ENCODE measurements around the gene IFNW1.
"Not testable (repeated sequence)": the region's sequence is repeated elsewhere in the genome, so short reads cannot be mapped to it uniquely, and the experiment has no call there.

The IFNW1 gene

DNA sequence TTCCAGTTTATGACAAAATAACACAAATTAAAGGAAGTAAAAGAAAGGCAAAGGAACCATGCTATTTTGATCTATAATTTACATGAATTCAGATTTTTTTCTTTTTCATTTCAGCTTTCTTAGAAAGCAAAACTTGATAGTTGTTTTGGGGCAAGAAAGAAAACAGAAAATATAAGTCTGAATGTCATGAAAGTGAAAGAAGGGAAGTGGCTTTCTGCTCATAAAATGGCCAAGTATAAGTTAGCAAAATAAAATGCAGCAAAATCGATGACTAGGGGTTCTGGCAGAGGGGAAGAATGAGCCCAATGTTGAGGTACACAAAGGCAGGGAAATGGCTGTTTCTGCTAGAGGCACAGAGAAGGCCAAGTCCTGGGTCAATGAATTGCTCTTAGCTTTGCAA is 3.0 kb upstream of the IFNW1 start:
- H3K27ac ChIP-seq (replicated peaks; ENCODE audit: low read length), result no peak overlapping the region
- no peak overlapping the region for H2BK120ac ChIP-seq (ENCODE audit: low read depth, low read length)
- no peak overlapping the region for H2AK5ac ChIP-seq (ENCODE audit: low read depth, low read length)
- no peak overlapping the region for H2BK5ac ChIP-seq (ENCODE audit: low read length)
- no peak overlapping the region for H3K4me3 ChIP-seq (ENCODE audit: low read length in 2 of 2)
- no peak overlapping the region for H3K23ac ChIP-seq (ENCODE audit: low read depth, low read length, poor library complexity)
- H3K79me1 ChIP-seq (ENCODE audit: low read depth, low read length), result no peaks in the 10 kb centered on the region
- H3K9me3 ChIP-seq (replicated peaks in 1 of 2; ENCODE audit: control insufficient read depth in 2 of 2, insufficient read depth in 1 of 2, low read depth in 1 of 2, low read length in 2 of 2), result no peaks in the 10 kb centered on the region
- DNase-seq (ENCODE audit: low spot score), result no peak
- H2BK12ac ChIP-seq (ENCODE audit: low read length), result no peak overlapping the region
- H3K14ac ChIP-seq (ENCODE audit: low read length), result no peak overlapping the region
- no peak overlapping the region for H3K4ac ChIP-seq (ENCODE audit: low read length)
- no peak overlapping the region for H3K4me2 ChIP-seq (ENCODE audit: insufficient read depth, low read length, poor library complexity, severe bottlenecking)
- WGBS, 2 donors (ENCODE audit: extremely low coverage in 2 of 2, insufficient read length in 2 of 2, insufficient replicate concordance in 1 of 2), result no CpG with 5 or more reads among the region's 1 CpG
- no peak overlapping the region for H4K8ac ChIP-seq (ENCODE audit: low read depth, low read length)
- H3K36me3 ChIP-seq (replicated peaks in 1 of 2; ENCODE audit: control insufficient read depth in 2 of 2, insufficient read depth in 2 of 2, low read length in 2 of 2), result no peaks in the 10 kb centered on the region
- no peak overlapping the region for H3K9ac ChIP-seq (ENCODE audit: low read depth, low read length, poor library complexity)
- H3K27me3 ChIP-seq (ENCODE audit: control insufficient read depth in 3 of 3, insufficient read depth in 3 of 3, low read depth in 1 of 3, low read length in 3 of 3), result no peaks in the 10 kb centered on the region
- H2BK15ac ChIP-seq (ENCODE audit: low read length), result no peak overlapping the region
- H2AFZ ChIP-seq (ENCODE audit: low read length), result no peak overlapping the region
- H4K91ac ChIP-seq (ENCODE audit: low read depth, low read length, poor library complexity), result no peak overlapping the region
- no peak overlapping the region for H3K18ac ChIP-seq (ENCODE audit: low read length)
- no peaks in the 10 kb centered on the region for H3K4me1 ChIP-seq (ENCODE audit: control insufficient read depth in 2 of 2, insufficient read depth in 1 of 2, low read depth in 1 of 2, low read length in 2 of 2)

DNA sequence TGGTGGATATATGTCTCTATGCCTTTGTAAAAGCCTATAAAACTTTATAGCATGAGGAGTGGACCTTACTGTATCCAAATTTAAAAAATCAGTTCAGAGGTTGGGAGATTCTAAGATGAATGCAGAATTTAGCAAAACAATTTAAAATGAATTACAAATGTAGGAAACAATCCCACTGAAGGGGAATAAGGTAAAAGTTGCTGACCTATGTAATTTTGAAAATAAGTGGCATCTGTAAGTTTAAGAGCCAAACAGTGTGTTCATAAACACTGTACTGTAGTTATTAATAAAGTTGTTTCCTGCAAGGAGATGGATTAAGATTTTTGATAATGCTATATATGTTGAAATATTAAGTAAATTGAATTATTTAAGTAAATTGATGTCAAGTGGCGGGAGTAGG is 4.6 kb downstream of the IFNW1 start:
- Histone ChIP-seq H3K27me3 (ENCODE audit: control insufficient read depth in 3 of 3, insufficient read depth in 3 of 3, low read depth in 1 of 3, low read length in 3 of 3) (no peaks in the 10 kb centered on the region), H2BK12ac (ENCODE audit: low read length) (no peak overlapping the region), H3K4me3 (ENCODE audit: low read length in 2 of 2) (no peak overlapping the region), H3K9ac (ENCODE audit: low read depth, low read length, poor library complexity) (no peak overlapping the region), H3K79me1 (ENCODE audit: low read depth, low read length) (no peaks in the 10 kb centered on the region), H2AFZ (ENCODE audit: low read length) (no peak overlapping the region), H3K36me3 (replicated peaks in 1 of 2; ENCODE audit: control insufficient read depth in 2 of 2, insufficient read depth in 2 of 2, low read length in 2 of 2) (no peaks in the 10 kb centered on the region), H3K18ac (ENCODE audit: low read length) (no peak overlapping the region), H3K23ac (ENCODE audit: low read depth, low read length, poor library complexity) (no peak overlapping the region), H3K9me3 (replicated peaks in 1 of 2; ENCODE audit: control insufficient read depth in 2 of 2, insufficient read depth in 1 of 2, low read depth in 1 of 2, low read length in 2 of 2) (no peaks in the 10 kb centered on the region), H3K4me1 (ENCODE audit: control insufficient read depth in 2 of 2, insufficient read depth in 1 of 2, low read depth in 1 of 2, low read length in 2 of 2) (no peaks in the 10 kb centered on the region), H4K8ac (ENCODE audit: low read depth, low read length) (no peak overlapping the region), H2BK15ac (ENCODE audit: low read length) (no peak overlapping the region), H2AK5ac (ENCODE audit: low read depth, low read length) (no peak overlapping the region), H3K14ac (ENCODE audit: low read length) (no peak overlapping the region), H2BK120ac (ENCODE audit: low read depth, low read length) (no peak overlapping the region), H3K27ac (replicated peaks; ENCODE audit: low read length) (no peak overlapping the region), H3K4ac (ENCODE audit: low read length) (no peak overlapping the region), H3K4me2 (ENCODE audit: insufficient read depth, low read length, poor library complexity, severe bottlenecking) (no peak overlapping the region), H2BK5ac (ENCODE audit: low read length) (no peak overlapping the region), H4K91ac (ENCODE audit: low read depth, low read length, poor library complexity) (no peak overlapping the region)
- no CpG with 5 or more reads among the region's 1 CpG for WGBS, 2 donors (ENCODE audit: extremely low coverage in 2 of 2, insufficient read length in 2 of 2, insufficient replicate concordance in 1 of 2)
- no peak for DNase-seq (ENCODE audit: low spot score)

DNA sequence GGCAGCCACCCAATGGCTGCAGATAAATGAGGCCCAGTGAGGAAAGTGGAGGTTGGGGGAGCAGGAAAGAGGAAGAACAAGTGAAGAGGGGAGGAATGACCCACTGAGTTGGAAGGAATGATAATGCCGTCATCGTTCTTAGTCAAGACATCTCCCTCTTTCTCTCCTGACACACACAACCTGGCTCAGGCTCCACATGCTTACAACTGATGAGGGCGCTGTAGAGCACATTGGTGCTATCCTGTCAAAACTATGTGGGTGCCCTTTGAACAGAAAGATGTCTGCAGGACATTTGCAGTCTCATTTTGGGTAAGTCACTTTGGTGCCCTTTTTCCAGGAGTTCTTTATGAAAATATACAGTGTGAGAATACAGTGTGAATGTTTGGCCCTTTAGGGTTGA is 5.9 kb downstream of the IFNW1 start:
- no peak for DNase-seq (ENCODE audit: low spot score)
- WGBS, 2 donors (ENCODE audit: extremely low coverage in 2 of 2, insufficient read length in 2 of 2, insufficient replicate concordance in 1 of 2), result no CpG with 5 or more reads among the region's 3 CpGs
- Histone ChIP-seq H3K4me2 (ENCODE audit: insufficient read depth, low read length, poor library complexity, severe bottlenecking) (no peak overlapping the region), H3K27me3 (ENCODE audit: control insufficient read depth in 3 of 3, insufficient read depth in 3 of 3, low read depth in 1 of 3, low read length in 3 of 3) (no peaks in the 10 kb centered on the region), H3K4me3 (ENCODE audit: low read length in 2 of 2) (no peak overlapping the region), H3K23ac (ENCODE audit: low read depth, low read length, poor library complexity) (no peak overlapping the region), H2BK120ac (ENCODE audit: low read depth, low read length) (no peak overlapping the region), H3K4ac (ENCODE audit: low read length) (no peak overlapping the region), H2AK5ac (ENCODE audit: low read depth, low read length) (no peak overlapping the region), H3K36me3 (replicated peaks in 1 of 2; ENCODE audit: control insufficient read depth in 2 of 2, insufficient read depth in 2 of 2, low read length in 2 of 2) (no peaks in the 10 kb centered on the region), H3K9me3 (replicated peaks in 1 of 2; ENCODE audit: control insufficient read depth in 2 of 2, insufficient read depth in 1 of 2, low read depth in 1 of 2, low read length in 2 of 2) (no peaks in the 10 kb centered on the region), H3K9ac (ENCODE audit: low read depth, low read length, poor library complexity) (no peak overlapping the region), H2BK5ac (ENCODE audit: low read length) (no peak overlapping the region), H3K27ac (replicated peaks; ENCODE audit: low read length) (no peak overlapping the region), H3K18ac (ENCODE audit: low read length) (no peak overlapping the region), H4K8ac (ENCODE audit: low read depth, low read length) (no peak overlapping the region), H4K91ac (ENCODE audit: low read depth, low read length, poor library complexity) (no peak overlapping the region), H3K79me1 (ENCODE audit: low read depth, low read length) (no peaks in the 10 kb centered on the region), H2AFZ (ENCODE audit: low read length) (no peak overlapping the region), H2BK15ac (ENCODE audit: low read length) (no peak overlapping the region), H3K4me1 (ENCODE audit: control insufficient read depth in 2 of 2, insufficient read depth in 1 of 2, low read depth in 1 of 2, low read length in 2 of 2) (no peaks in the 10 kb centered on the region), H2BK12ac (ENCODE audit: low read length) (no peak overlapping the region), H3K14ac (ENCODE audit: low read length) (no peak overlapping the region)

DNA sequence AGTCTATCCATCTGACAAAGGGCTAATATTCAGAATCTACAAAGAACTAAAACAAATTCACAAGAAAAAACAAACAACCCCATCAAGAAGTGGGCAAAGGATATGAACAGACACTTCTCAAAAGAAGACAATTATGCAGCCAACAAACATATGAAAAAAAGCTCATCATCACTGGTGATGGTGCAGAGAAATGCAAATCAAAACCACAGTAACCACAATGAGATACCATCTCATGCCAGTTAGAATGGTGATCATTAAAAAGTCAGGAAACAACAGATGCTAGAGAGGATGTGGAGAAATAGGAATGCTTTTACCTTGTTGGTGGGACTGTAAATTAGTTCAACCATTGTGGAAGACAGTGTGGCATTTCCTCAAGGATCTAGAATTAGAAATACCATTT is 13.4 kb downstream of the IFNW1 start:
- not testable (repeated sequence) for H2AK5ac ChIP-seq (ENCODE audit: low read depth, low read length); H2AFZ ChIP-seq (ENCODE audit: low read length); H3K9me3 ChIP-seq (replicated peaks in 1 of 2; ENCODE audit: control insufficient read depth in 2 of 2, insufficient read depth in 1 of 2, low read depth in 1 of 2, low read length in 2 of 2); H4K91ac ChIP-seq (ENCODE audit: low read depth, low read length, poor library complexity); H2BK120ac ChIP-seq (ENCODE audit: low read depth, low read length); H3K4me2 ChIP-seq (ENCODE audit: insufficient read depth, low read length, poor library complexity, severe bottlenecking); H3K23ac ChIP-seq (ENCODE audit: low read depth, low read length, poor library complexity); H3K27me3 ChIP-seq (ENCODE audit: control insufficient read depth in 3 of 3, insufficient read depth in 3 of 3, low read depth in 1 of 3, low read length in 3 of 3); H3K4me3 ChIP-seq (ENCODE audit: low read length in 2 of 2); H2BK15ac ChIP-seq (ENCODE audit: low read length); H3K4ac ChIP-seq (ENCODE audit: low read length); H2BK12ac ChIP-seq (ENCODE audit: low read length); H2BK5ac ChIP-seq (ENCODE audit: low read length); H3K14ac ChIP-seq (ENCODE audit: low read length); H3K36me3 ChIP-seq (replicated peaks in 1 of 2; ENCODE audit: control insufficient read depth in 2 of 2, insufficient read depth in 2 of 2, low read length in 2 of 2); H3K4me1 ChIP-seq (ENCODE audit: control insufficient read depth in 2 of 2, insufficient read depth in 1 of 2, low read depth in 1 of 2, low read length in 2 of 2); DNase-seq (ENCODE audit: low spot score); H3K9ac ChIP-seq (ENCODE audit: low read depth, low read length, poor library complexity); H3K79me1 ChIP-seq (ENCODE audit: low read depth, low read length); H4K8ac ChIP-seq (ENCODE audit: low read depth, low read length); H3K18ac ChIP-seq (ENCODE audit: low read length); H3K27ac ChIP-seq (replicated peaks; ENCODE audit: low read length)
